NCI-H187 (cell line): ENCODE results near the gene YIPF5.

ENCODE experiments used
- DNase-seq, 2 experiments: peaks; one replicate each; lab custom pipeline; 2025; lab: John Stamatoyannopoulos, UW

Gene YIPF5

GRCh38 chr5:144177548-144177947, 7.1 kb upstream of the YIPF5 start:
- no peak for DNase-seq

GRCh38 chr5:144173766-144174165, 3.3 kb upstream of the YIPF5 start:
- DNase-seq = no peak

GRCh38 chr5:144169904-144170275, 569 bp downstream of the YIPF5 start:
- no peak for DNase-seq

- no peak for DNase-seq
Observed at GRCh38 chr5:144167998-144168397, 2.5 kb downstream of the YIPF5 start.

GRCh38 chr5:144166696-144167095, 3.8 kb downstream of the YIPF5 start:
- DNase-seq = no peak

GRCh38 chr5:144162686-144163085, 7.8 kb downstream of the YIPF5 start:
- no peak for DNase-seq

GRCh38 chr5:144156767-144157171, 13.7 kb downstream of the YIPF5 start:
- no peak for DNase-seq

- no peak for DNase-seq
Observed at GRCh38 chr5:144151026-144151425, 19.4 kb downstream of the YIPF5 start.

GRCh38 chr5:144144956-144145751, 25.3 kb downstream of the YIPF5 start:
- no peak for DNase-seq

GRCh38 chr5:144143625-144144024, 26.8 kb downstream of the YIPF5 start:
- no peak for DNase-seq

GRCh38 chr5:144142824-144143162, 27.7 kb downstream of the YIPF5 start:
- no peak for DNase-seq

GRCh38 chr5:144142139-144142823, 28.2 kb downstream of the YIPF5 start:
- DNase-seq = no peak

GRCh38 chr5:144141585-144141984, 28.9 kb downstream of the YIPF5 start:
- DNase-seq = no peak

GRCh38 chr5:144139586-144139985, 30.9 kb downstream of the YIPF5 start:
- no peak for DNase-seq

- no peak for DNase-seq
Observed at GRCh38 chr5:144135113-144135762, 35.2 kb downstream of the YIPF5 start.

- no peak for DNase-seq
Observed at GRCh38 chr5:144134194-144134826, 36.1 kb downstream of the YIPF5 start.

GRCh38 chr5:144133050-144133633, 37.3 kb downstream of the YIPF5 start:
- no peak for DNase-seq

- DNase-seq = no peak
Observed at GRCh38 chr5:144131261-144131660, 39.2 kb downstream of the YIPF5 start.

GRCh38 chr5:144130306-144130705, 40.2 kb downstream of the YIPF5 start:
- no peak for DNase-seq

GRCh38 chr5:144128844-144129243, 41.6 kb downstream of the YIPF5 start:
- no peak for DNase-seq

GRCh38 chr5:144126707-144127106, 43.8 kb downstream of the YIPF5 start:
- DNase-seq = no peak

- DNase-seq = no peak
Observed at GRCh38 chr5:144125163-144125726, 45.2 kb downstream of the YIPF5 start.
